Embryonic facial prominence (tissue), 1 donor: Measurements from ENCODE around the gene SACM1L.

Source experiments
- DNase-seq: peaks from one replicate; pipeline ENCODE4 v3.0.0-alpha.2; 2016; ENCODE audit errors: extremely low spot score

Gene SACM1L

DNA sequence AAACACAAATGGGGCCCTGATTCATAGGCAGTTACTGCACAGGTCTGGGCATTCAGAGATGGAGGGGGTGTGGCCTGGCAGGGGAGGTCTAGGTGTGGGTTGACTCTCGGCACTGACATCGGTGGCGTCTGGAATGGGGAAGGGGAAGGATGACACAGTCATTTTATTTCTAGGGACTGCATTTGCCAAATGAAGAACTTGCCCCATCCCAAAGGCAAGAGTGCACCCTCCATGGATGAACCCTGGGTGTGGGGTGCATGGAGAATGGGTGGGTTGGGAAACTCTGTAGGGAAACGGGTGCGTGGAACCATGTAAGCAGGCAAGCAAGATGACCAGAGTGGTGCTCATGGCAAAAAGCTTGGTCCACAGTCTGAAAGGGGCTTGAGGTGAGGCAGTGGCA is 82.6 kb downstream of the SACM1L start:
- no peak for DNase-seq

DNA sequence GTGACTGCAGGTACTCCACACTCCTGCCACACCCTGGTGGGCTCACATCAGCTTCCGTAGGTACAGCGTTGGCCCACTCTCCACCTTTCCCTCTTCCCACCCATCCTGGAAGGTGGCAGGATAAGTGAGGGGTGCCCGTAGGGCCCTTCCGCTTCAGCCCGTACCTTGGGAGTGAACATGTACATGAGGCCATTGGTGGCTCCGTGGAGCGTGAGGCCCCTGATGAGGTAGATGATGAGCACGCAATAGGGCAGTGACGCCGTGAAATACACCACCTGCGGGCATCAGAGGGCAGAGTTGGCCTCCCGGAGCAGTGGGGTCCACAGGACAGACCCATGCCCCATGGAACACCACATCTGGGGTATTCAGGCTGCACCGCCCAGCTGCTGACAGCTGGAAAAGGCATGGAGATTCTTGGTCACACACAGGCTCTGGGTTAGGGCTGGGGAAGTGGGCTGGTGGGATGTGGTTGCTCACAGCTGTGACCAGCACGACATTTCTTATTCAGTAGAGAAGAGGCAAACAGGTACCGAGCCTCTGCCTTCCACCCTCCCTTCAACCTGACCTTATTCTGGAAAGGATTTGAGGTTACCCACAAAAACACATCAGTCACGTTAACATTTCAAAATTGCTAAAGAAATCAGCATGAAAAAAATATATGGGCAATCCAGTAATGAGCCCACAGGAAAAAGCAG is 83.3 kb downstream of the SACM1L start:
- DNase-seq, result no peak

DNA sequence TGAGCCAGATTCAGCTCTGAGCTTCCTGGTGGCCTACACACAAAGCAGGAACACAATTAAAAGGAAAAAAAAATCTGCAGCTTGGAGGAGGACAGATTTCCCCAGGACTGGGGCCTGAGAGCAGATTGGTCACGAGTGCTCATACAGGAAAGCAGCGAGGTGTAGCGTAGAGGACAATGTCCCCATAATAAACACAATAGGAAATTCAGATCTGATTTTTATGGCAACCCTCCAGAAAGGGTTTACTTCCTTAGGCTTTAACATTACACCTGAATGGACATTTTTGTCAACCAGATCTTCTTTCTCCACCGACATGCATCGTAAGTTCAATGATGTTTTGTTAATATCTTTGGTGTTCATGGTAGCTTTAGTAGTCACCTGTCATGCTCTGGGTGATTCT is 83.9 kb downstream of the SACM1L start:
- no peak for DNase-seq

DNA sequence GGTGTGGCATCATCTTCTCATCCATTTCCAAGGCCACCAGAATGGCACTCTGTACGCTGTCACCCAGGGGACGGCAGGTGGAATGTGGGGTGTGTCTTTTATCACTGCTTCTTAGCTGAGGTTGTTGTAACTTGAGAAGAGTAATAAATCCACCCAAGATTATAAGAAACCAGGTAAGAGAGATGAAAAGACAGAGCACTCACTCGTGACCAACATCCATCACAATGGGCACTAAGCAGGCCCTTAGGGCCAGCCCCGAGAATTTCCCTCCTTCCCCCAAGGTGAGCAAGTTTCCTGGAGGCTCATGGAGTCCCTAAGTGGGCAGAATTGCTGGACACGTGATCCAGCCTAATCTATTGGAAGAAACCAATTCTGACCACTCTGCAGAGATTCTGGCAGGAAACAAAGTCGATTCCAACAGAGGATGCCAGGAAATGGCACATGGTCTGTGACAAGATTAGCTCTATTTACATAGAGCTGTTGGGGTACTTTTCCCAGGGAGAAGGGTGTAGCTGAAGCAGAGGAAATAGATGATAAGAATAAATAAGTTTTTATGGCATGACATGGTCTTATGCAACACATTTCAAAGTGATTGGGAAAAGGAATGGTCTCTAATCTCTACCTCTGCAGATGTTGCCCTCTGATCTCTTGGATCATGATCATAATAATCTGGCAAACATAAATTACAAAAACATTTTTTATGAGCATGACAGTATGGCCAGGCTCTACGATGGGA is 84.7 kb downstream of the SACM1L start:
- no peak for DNase-seq

DNA sequence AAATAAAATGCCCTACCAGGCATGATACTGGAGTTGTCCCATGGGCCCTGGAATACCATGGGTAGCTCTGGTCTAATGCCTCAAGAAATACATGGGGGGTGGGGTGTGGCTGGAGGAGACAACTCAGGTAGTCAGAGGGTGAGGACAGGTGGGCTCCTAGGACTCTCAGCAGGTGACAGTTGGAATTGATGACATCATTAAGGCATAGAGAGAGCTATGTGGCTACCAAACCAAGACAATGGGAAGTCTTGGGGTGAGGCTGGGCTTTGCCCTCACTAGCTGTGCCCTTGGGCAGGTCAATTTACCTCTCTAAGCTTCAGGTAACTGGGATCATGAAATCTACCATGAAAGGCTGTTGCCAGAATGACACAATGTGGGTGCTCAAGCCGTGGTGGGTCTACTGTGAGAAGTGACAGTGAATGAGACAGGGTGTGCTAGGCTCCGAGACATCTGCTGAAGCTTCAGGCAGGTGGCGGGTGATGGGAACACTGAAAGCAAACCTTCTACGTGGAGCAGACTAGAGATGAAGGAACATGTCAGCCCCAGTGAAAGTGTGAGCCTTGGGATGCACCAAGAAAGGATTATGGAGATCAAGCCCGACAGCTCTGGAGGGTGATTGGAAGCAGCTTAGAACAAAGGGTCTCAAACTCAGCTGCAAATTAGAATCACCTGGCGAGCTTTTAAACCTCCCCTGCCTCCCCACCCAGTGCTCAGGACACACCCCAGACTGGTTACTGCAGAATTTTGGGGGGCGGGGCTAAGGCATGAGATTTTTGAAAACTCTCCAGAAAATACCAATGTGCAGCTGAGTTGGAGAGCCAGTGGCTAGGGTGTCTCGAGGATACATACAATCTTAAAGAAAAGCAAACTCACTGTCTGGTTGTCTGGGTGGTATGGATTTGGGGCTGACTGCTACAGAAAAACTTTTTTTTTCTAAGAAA is 85.7 kb downstream of the SACM1L start:
- no peak for DNase-seq

DNA sequence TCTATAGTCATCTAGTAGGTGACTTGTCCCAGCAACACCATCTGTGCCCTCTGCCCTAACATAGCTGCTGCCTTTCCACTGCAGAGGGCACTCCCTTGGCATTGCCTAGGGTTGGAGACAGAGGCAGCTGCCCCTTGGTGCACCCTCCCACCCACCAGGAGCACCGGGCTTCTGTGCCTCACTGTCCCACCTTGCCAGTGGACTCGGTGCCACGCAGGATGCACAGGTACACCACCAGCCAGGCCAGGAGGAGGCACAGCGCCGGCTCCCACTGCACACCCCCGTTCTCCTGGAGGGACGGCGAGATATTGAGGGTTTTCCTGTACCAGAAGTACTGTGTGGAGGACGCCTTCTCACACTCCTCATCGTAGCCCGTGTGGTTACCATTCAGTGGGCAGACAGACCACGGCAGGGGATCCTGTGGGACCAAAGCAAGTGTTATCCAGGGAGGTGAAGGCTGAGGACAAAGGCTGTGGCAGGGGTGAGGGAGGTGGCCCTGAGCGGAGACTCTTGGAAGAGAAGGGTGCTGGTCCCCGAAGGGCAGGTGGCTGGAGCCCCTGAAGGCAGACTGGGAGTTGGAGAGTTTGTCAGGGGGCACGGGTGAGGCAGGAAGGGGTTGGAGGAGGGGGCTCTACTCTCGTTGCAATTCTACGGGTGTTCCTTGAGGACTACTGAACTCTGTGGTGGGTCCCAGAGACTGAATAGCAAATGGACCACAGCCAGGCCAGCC is 86.5 kb downstream of the SACM1L start:
- no peak for DNase-seq

DNA sequence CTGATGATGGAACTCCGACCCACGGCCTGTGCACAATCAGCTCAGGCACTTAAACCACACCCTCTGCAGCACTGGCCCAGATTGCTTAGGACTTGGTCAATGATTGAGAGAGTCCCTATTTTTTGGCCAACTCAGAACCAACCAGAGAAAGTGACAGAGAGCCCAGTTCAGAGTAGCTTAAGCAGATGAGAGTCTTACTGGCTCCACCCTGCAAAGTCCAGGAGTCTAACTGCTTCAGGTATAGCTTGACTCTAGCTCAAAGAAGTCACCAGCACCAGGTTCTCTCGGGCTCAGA is 87.1 kb downstream of the SACM1L start:
- no peak for DNase-seq

DNA sequence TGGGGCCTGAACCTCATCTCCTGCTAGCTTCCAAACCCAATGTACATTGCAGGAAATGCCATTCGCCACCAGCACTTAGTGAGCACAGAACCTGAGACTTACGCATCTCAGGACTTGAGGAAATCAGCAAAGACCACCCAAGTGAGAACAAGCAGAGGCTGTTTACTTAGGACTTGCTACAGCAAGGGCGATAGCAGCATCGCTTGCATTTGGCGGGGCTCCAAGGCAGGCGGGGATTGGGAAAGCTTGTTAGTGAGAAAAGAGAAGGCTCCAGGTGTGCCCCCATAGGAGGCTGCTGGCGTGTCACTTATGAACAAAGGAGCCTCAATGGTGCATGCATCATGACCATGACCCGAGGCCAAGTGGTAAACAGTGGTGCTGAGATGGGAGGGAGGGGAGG is 87.4 kb downstream of the SACM1L start:
- no peak for DNase-seq

DNA sequence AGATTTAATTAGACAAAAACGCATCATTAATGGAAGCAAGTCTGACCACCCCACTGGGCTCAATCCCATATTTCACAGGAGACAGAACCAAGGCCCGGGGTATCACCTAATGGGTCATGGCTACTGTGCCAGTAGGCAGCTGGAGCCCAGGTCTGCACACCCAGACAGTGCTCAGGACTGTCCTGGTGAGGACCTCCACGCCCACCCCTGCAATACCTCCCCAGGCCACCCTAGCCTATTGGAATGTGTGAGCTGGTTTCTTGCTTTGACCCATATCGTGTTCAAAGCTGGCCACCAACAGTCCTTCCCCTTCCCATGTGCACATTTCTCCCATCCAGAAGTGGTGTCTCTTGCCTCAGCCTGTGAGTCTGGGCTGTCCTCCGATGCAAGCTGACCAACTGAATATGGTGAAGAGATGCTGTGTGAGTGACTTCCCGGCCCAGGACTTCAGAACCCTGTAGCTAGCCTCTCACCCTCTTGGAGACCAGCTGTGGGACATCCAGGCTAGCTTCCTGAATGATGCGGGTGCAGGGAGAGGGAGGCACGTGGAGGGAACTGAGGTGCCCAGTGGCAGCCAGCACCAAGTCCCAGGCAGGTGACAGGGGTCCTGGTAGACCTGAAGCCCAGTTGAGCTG is 88.0 kb downstream of the SACM1L start:
- DNase-seq, result no peak

DNA sequence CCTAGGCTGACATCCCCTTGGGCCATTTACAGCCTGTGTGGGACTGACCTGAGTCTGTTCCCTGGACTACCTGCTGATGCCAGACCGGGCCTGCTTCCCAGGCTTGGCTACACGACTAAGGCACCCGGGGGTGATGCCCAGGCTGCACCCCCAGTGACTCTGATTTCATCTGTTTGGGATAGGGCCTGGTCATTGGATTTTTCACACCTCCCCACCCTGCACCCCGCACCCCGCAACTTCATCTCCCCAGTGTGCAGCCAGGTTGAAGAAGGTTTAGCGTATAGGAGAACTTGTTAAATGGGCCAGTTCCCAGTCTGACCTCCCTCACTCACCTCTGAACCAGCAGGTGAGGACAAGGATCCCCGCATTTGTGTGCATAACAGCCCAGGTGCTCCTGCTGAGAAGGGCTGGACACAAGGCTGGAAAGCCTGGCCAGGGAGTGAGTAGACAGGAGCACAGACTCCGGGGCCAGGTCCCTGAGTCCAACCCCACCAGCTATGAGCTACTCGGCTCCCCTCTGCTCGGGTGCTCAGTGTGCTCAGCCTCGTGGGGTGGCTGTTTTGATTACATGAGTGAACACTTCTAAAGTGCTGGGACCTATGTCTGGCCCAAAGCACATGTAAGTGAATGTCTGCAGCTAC is 88.7 kb downstream of the SACM1L start:
- DNase-seq, result no peak

DNA sequence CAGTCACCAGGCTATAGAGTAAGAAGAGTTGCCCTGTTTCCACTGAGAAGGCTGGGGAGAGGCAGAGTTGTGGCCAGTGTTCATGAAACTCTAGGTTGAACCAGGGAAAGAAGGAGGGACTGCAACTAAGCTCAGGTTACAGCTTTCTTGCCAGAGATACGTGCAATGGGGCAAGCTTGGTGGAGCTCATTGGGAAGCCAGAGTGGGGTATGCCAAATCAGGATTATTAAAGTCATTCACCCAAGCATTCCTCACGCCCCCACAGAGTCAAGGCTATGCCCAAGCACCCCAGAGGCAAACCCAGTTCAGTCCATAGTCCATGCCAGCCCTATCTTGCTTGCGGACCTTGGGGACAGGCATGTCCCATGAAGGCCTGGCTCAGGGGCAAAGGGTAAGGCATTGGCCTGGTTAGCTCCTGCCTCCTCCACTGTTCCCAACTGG is 89.6 kb downstream of the SACM1L start:
- no peak for DNase-seq

DNA sequence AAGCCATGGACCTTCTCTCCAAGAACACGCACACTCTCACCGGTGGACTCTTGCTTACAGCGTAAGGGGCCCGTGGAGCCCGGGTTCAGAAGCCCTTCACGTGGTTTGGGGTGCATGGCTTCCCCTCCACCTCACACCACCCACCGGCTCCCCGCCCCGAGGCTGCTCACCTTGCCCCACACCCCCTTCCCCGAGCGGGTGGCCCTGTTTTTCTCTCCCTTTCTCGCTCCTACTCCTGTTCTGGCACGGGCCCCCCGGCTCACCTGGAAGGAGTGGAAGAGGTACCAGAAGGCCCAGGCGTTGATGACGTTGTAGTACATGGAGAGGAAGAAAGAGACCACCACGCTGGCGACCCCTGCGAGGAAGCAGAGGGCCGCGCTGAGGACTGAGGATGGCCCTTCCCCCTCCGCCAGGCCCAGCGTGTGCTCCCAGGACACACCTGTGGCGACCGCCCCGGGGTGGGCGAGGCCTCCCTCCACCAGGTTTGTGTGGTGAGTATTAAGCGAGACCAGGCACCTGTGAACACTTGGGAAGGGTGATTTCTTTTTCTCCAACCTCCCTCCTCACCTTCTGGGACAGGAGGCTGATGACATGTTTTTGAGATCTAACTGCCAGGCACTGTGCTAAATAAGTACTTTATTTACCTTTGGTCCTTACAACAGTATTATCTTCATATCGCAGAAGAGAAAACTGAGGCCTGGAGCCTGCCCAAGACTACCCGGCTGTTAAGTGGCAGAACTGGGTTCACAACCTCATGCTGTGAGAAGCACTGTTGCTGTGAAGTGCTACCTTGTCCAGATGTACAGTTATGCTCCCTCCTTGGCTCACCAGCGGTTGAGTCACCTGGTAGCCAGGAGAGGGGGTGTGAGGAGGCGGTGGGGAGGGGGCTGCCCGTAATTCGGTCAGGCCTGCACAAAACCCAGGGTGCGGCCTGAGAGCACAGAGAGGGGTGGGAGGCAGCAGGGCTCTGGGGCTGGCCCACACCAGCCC is 90.8 kb downstream of the SACM1L start:
- no peak for DNase-seq

DNA sequence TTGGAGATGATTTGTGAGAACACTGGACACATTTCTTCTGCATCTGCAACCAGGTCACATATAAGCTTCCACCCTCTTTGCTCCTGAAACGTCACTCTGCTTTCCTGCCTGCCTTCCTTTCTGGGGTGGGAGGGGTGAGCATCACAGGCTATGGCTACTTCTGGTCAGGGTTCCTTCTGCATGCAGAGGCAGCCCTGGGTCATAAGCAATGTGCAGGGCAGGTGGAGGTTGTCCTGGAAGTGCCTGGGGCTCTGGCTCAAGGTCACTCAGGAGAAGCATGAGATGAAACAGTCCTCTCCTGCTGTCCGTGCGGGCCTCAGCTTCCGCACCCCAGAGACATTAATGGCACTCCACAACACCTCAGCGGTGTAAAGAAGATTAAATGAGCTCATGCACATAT is 92.1 kb downstream of the SACM1L start:
- no peak for DNase-seq

DNA sequence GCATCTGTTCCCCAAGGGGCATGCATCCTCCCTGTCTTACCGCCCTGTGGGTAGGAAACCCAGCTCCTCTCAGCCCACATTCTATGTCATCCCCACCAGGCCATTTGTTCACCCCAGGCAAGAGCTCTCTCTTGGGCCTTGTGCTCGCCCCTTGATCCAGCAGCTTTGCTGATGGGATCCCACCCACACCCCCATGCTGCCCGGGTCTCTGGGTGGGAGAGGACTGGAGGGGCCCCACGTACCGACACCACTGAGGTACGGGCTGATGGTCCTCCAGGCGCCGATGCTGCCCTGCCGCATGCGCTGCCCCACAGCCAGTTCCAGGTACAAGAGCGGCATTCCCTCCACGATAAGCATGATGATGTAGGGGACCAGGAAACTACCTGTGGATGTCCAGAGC is 92.6 kb downstream of the SACM1L start:
- no peak for DNase-seq

DNA sequence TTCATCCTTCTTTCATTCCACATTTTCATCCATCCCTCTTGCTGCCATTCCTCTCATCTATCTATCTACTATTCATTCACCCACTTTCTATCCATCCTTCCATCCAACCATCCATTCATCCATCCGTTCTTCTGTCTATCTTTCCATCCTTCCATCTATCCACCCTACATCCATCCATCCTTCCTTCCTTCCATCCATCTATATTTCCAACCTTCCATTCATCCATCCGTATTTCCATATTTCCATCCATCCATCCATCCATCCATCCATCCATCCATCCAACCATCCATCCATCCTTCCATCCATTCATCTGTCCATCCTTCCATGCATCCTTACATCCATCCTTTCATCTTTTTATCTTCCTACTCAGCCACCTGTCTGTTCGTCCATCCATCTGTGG is 93.2 kb downstream of the SACM1L start:
- DNase-seq, result no peak

DNA sequence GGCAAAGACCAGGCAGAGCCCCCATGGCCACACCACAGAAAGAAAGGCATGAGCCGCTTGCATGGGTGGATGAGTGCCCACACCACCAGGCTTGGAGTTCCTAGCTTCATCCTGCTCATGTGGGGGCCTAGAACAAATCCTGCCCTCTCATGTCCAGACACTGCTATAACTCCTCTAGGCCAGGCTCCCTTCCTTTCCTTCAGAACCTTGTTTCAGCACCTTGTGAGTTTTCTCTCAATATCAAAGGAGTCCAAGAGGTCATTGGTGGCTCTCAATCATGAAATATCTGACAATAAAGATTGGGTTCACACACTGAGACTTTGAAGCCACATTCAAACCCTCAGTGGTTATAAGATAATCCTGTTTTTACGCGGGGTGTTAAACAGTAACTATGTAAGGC is 94.5 kb downstream of the SACM1L start:
- no peak for DNase-seq

DNA sequence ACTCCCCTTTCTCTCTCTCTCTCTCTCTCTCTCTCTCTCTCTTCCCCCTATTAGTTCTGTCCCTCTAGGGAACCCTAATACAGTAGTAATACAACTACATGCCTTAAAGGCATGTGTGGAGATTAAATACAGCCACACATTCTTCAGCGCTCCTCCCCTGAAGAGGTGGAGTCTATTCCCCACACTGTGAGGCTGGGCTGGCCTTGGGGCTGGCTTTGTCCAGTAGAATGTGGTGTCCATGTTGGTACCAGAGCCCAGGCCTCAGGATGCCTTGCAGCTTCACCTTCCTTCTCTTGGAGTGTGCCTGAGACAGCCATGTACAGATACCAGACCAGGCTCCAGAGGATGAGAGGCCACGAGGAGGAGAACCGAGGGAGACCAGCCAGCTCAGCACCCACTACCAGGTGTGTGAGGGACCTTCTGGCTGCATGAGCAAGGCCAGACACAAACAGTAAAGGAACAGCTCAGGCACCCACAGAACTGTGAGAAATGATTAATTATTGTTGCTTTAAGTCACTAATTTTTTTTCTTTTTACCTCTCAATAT is 96.5 kb downstream of the SACM1L start:
- DNase-seq, result no peak

DNA sequence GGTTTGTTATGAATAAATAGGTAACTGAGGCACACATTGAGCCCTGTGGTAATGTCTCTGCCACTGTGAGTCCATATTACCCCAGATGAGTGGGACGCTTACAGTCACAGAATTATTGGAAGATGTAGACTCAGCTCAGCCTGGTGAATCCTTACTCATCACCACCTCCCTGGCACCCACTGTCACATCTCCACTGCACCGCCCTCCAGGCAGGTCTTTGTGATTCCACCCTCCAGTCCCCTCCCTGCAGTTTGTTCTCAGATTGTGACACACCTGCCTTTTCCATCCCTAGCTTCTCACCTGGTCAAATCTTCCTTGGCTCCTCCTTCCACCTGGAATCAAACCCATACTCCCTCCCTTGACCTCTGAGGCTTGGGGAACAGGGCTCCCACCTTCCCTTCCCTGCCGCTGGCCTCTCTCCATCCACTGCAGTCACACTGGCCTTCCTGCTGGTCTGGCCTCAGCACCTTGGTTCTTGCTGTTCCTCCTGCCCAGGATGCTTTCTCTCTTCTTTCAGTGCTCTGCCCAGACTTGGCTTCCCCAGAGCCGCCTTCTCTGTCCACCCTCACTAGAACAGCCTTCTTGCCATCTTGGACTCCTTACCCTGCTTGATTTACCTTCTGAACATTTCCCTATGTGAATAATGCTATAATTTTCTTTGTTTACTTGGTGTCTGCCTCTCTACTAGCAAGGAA is 97.8 kb downstream of the SACM1L start:
- DNase-seq, result no peak

DNA sequence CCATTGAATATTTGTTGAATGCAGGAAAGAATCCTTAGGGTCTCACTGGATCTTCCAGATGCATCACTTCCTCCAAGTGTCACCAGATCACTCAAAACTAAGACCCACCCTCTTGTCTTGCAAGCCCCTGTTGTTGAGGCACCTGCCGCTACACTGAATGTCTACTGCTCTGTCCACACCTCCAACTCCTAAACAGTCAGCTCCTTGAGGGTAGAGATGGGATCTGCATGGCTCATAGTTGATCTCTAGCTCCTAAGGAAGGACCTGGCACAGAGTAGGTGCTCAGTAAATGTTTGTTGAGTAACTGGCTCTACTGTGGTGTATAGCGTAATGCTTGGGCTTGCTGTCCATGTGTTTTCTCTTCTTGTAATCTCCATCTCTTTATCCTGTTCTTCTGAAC is 98.4 kb downstream of the SACM1L start:
- DNase-seq, result no peak
